OCI-LY1 (cell line): ENCODE data around the gene AMER2.

ENCODE experiments used
- H2AFZ ChIP-seq: fragments of 200-600 bp; sonication (generic), shearing (Covaris generic); 2 replicates; pipeline ENCODE4 v1.6.0; 2014; ENCODE audit warnings: antibody characterized with exemption, mild to moderate bottlenecking, low read length
- H3F3A ChIP-seq: fragments of 200-600 bp; sonication (generic), shearing (Covaris generic); 2 replicates; pipeline ENCODE4 v1.6.0; 2014; ENCODE audit warnings: mild to moderate bottlenecking, antibody characterized with exemption, low read length, moderate library complexity; ENCODE audit not compliant: insufficient read depth
- H3K27ac ChIP-seq: fragments of 200-600 bp; sonication (generic); 2 replicates; pipeline ENCODE4 v1.5.1; 2014; ENCODE audit warnings: low read length, mixed run types, mild to moderate bottlenecking, low read depth; ENCODE audit not compliant: poor library complexity, severe bottlenecking
- H3K27me3 ChIP-seq: fragments of 200-600 bp; sonication (generic); 2 replicates; pipeline ENCODE4 v1.6.0; 2014; ENCODE audit warnings: antibody characterized with exemption, mild to moderate bottlenecking, low read length, moderate library complexity; ENCODE audit not compliant: insufficient read depth
- H3K36me3 ChIP-seq: fragments of 200-600 bp; sonication (generic); 2 replicates; pipeline ENCODE4 v1.6.1; 2014; ENCODE audit warnings: mild to moderate bottlenecking, antibody characterized with exemption, low read length, moderate library complexity, mixed read lengths; ENCODE audit not compliant: insufficient read depth
- H3K4me1 ChIP-seq: fragments of 200-600 bp; sonication (generic); 2 replicates; pipeline ENCODE4 v1.5.1; 2014; ENCODE audit warnings: mild to moderate bottlenecking, low read length, moderate library complexity; ENCODE audit not compliant: insufficient read depth, severe bottlenecking
- H3K4me2 ChIP-seq: fragments of 200-600 bp; sonication (generic), shearing (Covaris generic); 2 replicates; pipeline ENCODE4 v1.6.1; 2014; ENCODE audit warnings: low read length
- H3K4me3 ChIP-seq: fragments of 200-600 bp; sonication (generic); 2 replicates; pipeline ENCODE4 v1.5.1; 2014; ENCODE audit warnings: low read length, low read depth, mild to moderate bottlenecking, mixed read lengths; ENCODE audit not compliant: poor library complexity, severe bottlenecking
- H3K79me2 ChIP-seq: fragments of 200-600 bp; shearing (Covaris generic); 2 replicates; pipeline ENCODE4 v1.6.1; 2016; ENCODE audit warnings: mixed run types, low read length, mixed read lengths; ENCODE audit not compliant: insufficient read depth
- H3K9ac ChIP-seq: fragments of 200-600 bp; sonication (generic), shearing (Covaris generic); 2 replicates; pipeline ENCODE4 v1.6.1; 2014; ENCODE audit warnings: mild to moderate bottlenecking, low read length, mixed read lengths
- H3K9me2 ChIP-seq: fragments of 200-600 bp; sonication (generic), shearing (Covaris generic); 2 replicates; pipeline ENCODE4 v1.6.1; 2014; ENCODE audit warnings: low read depth, mild to moderate bottlenecking, low read length, mixed read lengths
- H3K9me3 ChIP-seq: fragments of 200-600 bp; shearing (Covaris generic); 2 replicates; pipeline ENCODE4 v1.6.1; 2014; ENCODE audit warnings: low read length, mixed read lengths
- H4K20me1 ChIP-seq: fragments of 200-600 bp; sonication (generic), shearing (Covaris generic); 2 replicates; pipeline ENCODE4 v1.6.0; 2016; ENCODE audit warnings: mild to moderate bottlenecking, low read length; ENCODE audit not compliant: insufficient read depth
- EZH2 ChIP-seq: fragments of 200-600 bp; sonication (generic), shearing (Covaris generic); IDR thresholded peaks from 2 replicates; pipeline ENCODE4 v1.8.0; 2017; ENCODE audit warnings: borderline replicate concordance, mixed run types, mild to moderate bottlenecking, antibody characterized with exemption, low read length, moderate library complexity, mixed read lengths
- TF ChIP-seq, protein P1 (sequence below): fragments of 200-600 bp; sonication (generic), shearing (Covaris generic); IDR thresholded peaks from 2 replicates; pipeline ENCODE4 v1.5.1; 2017; ENCODE audit warnings: mild to moderate bottlenecking, antibody characterized with exemption, low read length, moderate library complexity, mixed read lengths

The AMER2 gene

GRCh38 chr13:25135896-25136295, 36.2 kb downstream of the AMER2 start:
- Histone ChIP-seq H3K4me2 (no peak overlapping the region), H3K27ac (no peak overlapping the region), H3K4me3 (no peak overlapping the region), H3K9me2 (no peaks in the 10 kb centered on the region), H3K27me3 (no peaks in the 10 kb centered on the region), H3K79me2 (no peaks in the 10 kb centered on the region), H3F3A (no peaks in the 10 kb centered on the region), H2AFZ (no peak overlapping the region), H3K9ac (no peak overlapping the region), H3K9me3 (no peaks in the 10 kb centered on the region), H3K36me3 (no peaks in the 10 kb centered on the region), H3K4me1 (no peaks in the 10 kb centered on the region), H4K20me1 (no peaks in the 10 kb centered on the region)
- TF ChIP-seq EZH2: no peak

DNA sequence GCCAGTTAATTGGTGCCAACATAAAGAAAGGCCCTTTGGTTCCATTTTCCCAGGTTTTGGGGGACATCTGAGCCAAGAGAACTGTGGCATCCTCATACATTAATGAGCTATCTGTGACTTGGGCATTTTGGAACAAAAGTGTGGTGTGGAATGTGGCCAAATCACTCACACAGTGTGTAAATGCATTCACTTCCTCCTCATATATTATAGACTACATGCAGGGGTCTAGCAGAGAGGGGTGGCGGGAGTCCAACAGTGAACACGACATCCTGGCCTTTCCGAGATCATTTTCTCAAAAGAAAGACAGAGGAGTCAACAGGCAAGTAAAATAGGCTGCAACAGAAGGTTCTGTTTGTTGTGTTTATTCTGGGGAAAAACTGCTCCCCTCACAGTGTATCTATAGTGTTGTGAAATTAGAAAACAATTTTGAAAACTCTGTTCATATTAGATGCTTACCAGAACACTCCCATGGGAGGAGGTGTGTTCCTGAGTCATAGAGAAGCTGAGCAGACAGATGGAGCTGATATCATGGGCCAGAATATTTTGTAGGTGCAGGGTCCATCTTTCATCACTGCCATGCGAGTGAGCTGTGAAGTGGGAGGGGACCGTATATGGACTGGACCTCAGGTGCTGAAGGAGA, 39.2 kb downstream of the AMER2 start:
- Histone ChIP-seq H3F3A (no peaks in the 10 kb centered on the region), H4K20me1 (no peaks in the 10 kb centered on the region), H3K27me3 (no peaks in the 10 kb centered on the region), H3K79me2 (no peaks in the 10 kb centered on the region), H3K9ac (no peak overlapping the region), H3K4me1 (no peaks in the 10 kb centered on the region), H2AFZ (no peak overlapping the region), H3K9me3 (no peaks in the 10 kb centered on the region), H3K9me2 (no peaks in the 10 kb centered on the region), H3K36me3 (no peaks in the 10 kb centered on the region), H3K4me2 (no peak overlapping the region), H3K27ac (no peak overlapping the region), H3K4me3 (no peak overlapping the region)
- TF ChIP-seq, protein P1, sequence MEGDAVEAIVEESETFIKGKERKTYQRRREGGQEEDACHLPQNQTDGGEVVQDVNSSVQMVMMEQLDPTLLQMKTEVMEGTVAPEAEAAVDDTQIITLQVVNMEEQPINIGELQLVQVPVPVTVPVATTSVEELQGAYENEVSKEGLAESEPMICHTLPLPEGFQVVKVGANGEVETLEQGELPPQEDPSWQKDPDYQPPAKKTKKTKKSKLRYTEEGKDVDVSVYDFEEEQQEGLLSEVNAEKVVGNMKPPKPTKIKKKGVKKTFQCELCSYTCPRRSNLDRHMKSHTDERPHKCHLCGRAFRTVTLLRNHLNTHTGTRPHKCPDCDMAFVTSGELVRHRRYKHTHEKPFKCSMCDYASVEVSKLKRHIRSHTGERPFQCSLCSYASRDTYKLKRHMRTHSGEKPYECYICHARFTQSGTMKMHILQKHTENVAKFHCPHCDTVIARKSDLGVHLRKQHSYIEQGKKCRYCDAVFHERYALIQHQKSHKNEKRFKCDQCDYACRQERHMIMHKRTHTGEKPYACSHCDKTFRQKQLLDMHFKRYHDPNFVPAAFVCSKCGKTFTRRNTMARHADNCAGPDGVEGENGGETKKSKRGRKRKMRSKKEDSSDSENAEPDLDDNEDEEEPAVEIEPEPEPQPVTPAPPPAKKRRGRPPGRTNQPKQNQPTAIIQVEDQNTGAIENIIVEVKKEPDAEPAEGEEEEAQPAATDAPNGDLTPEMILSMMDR: no peak
- no peak for TF ChIP-seq EZH2

GRCh38 chr13:25131881-25132420, 40.1 kb downstream of the AMER2 start:
- H3K9me3 ChIP-seq: no peaks in the 10 kb centered on the region
- TF ChIP-seq EZH2: no peak
- TF ChIP-seq, protein P1: no peak
- H3K27ac ChIP-seq: no peak overlapping the region
- no peaks in the 10 kb centered on the region for H3K79me2 ChIP-seq
- no peak overlapping the region for H3K4me2 ChIP-seq
- no peaks in the 10 kb centered on the region for H3K36me3 ChIP-seq
- no peak overlapping the region for H3K4me3 ChIP-seq
- H3K9ac ChIP-seq: no peak overlapping the region
- no peaks in the 10 kb centered on the region for H3F3A ChIP-seq
- H3K27me3 ChIP-seq: no peaks in the 10 kb centered on the region
- no peaks in the 10 kb centered on the region for H3K9me2 ChIP-seq
- H3K4me1 ChIP-seq: no peaks in the 10 kb centered on the region
- H4K20me1 ChIP-seq: no peaks in the 10 kb centered on the region
- no peak overlapping the region for H2AFZ ChIP-seq

- no peaks in the 10 kb centered on the region for H3K27me3 ChIP-seq
- no peaks in the 10 kb centered on the region for H3F3A ChIP-seq
These were observed 41.1 kb downstream of the AMER2 start for GRCh38 chr13:25130944-25131343.

More at GRCh38 chr13:25130944-25131343, 41.1 kb downstream of the AMER2 start:
- Histone ChIP-seq H3K27ac (no peak overlapping the region), H3K9ac (no peak overlapping the region), H4K20me1 (no peaks in the 10 kb centered on the region), H2AFZ (no peak overlapping the region), H3K4me2 (no peak overlapping the region), H3K79me2 (no peaks in the 10 kb centered on the region), H3K4me3 (no peak overlapping the region), H3K9me2 (no peaks in the 10 kb centered on the region), H3K4me1 (no peaks in the 10 kb centered on the region), H3K36me3 (no peaks in the 10 kb centered on the region), H3K9me3 (no peaks in the 10 kb centered on the region)
- TF ChIP-seq, protein P1: no peak
- no peak for TF ChIP-seq EZH2
